ENCODE data around the gene TMEM42. TPM values are rescaled to one million over a fixed set of nuclear protein-coding genes. Genes with fewer than 3 reads are reported as not detected.

TMEM42 gene
- total RNA-seq, 1 experiment from 2014 or later, result 15.0 TPM

DNA sequence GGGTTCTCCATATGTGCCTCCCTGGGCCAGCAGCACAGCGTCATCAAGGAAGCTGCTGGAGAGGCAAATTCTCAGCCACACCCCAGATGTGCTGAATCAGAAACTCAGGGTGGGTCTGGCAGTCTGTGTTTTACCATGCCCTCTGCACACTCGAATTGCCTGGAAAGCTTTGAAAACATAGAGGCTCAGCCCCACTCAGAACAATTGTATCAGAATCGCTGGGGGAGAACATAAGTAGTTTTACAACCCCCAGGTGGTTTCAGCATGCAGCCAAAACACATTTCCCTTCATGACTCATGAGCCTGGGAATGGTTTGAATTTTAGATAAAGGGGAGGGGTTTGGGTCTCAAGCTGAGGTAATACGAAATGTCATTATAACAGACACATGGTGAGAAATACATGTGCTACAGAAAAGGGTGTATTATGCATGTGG lies 22.3 kb downstream of the TMEM42 start:
- H3K36me3 Mint-ChIP-seq, result no peaks in the 10 kb centered on the region
- no peak for TF ChIP-seq ELF4 (CRISPR knock-in tag; IDR thresholded peaks at IDR 0.05; ENCODE audit: low read depth)
- TF ChIP-seq, protein P1, sequence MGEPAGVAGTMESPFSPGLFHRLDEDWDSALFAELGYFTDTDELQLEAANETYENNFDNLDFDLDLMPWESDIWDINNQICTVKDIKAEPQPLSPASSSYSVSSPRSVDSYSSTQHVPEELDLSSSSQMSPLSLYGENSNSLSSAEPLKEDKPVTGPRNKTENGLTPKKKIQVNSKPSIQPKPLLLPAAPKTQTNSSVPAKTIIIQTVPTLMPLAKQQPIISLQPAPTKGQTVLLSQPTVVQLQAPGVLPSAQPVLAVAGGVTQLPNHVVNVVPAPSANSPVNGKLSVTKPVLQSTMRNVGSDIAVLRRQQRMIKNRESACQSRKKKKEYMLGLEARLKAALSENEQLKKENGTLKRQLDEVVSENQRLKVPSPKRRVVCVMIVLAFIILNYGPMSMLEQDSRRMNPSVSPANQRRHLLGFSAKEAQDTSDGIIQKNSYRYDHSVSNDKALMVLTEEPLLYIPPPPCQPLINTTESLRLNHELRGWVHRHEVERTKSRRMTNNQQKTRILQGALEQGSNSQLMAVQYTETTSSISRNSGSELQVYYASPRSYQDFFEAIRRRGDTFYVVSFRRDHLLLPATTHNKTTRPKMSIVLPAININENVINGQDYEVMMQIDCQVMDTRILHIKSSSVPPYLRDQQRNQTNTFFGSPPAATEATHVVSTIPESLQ (CRISPR knock-in tag; IDR thresholded peaks at IDR 0.05), result no peak
- no peak for TF ChIP-seq ZNF317 (CRISPR knock-in tag; IDR thresholded peaks at IDR 0.05; ENCODE audit: borderline replicate concordance, low read depth)
- TF ChIP-seq KAT7 (CRISPR knock-in tag; IDR thresholded peaks at IDR 0.05; ENCODE audit: borderline replicate concordance), result no peak
- TF ChIP-seq, protein P2, sequence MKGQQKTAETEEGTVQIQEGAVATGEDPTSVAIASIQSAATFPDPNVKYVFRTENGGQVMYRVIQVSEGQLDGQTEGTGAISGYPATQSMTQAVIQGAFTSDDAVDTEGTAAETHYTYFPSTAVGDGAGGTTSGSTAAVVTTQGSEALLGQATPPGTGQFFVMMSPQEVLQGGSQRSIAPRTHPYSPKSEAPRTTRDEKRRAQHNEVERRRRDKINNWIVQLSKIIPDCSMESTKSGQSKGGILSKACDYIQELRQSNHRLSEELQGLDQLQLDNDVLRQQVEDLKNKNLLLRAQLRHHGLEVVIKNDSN (CRISPR knock-in tag; IDR thresholded peaks at IDR 0.05), result no peak
- no peak for TF ChIP-seq CREB1 (CRISPR knock-in tag; IDR thresholded peaks at IDR 0.05)
- TF ChIP-seq, protein P3, sequence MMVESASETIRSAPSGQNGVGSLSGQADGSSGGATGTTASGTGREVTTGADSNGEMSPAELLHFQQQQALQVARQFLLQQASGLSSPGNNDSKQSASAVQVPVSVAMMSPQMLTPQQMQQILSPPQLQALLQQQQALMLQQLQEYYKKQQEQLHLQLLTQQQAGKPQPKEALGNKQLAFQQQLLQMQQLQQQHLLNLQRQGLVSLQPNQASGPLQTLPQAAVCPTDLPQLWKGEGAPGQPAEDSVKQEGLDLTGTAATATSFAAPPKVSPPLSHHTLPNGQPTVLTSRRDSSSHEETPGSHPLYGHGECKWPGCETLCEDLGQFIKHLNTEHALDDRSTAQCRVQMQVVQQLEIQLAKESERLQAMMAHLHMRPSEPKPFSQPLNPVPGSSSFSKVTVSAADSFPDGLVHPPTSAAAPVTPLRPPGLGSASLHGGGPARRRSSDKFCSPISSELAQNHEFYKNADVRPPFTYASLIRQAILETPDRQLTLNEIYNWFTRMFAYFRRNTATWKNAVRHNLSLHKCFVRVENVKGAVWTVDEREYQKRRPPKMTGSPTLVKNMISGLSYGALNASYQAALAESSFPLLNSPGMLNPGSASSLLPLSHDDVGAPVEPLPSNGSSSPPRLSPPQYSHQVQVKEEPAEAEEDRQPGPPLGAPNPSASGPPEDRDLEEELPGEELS (CRISPR knock-in tag; IDR thresholded peaks at IDR 0.05), result no peak
- no peak for TF ChIP-seq TCF7 (CRISPR knock-in tag; IDR thresholded peaks at IDR 0.05; ENCODE audit: low read depth)
- TF ChIP-seq, protein P4, sequence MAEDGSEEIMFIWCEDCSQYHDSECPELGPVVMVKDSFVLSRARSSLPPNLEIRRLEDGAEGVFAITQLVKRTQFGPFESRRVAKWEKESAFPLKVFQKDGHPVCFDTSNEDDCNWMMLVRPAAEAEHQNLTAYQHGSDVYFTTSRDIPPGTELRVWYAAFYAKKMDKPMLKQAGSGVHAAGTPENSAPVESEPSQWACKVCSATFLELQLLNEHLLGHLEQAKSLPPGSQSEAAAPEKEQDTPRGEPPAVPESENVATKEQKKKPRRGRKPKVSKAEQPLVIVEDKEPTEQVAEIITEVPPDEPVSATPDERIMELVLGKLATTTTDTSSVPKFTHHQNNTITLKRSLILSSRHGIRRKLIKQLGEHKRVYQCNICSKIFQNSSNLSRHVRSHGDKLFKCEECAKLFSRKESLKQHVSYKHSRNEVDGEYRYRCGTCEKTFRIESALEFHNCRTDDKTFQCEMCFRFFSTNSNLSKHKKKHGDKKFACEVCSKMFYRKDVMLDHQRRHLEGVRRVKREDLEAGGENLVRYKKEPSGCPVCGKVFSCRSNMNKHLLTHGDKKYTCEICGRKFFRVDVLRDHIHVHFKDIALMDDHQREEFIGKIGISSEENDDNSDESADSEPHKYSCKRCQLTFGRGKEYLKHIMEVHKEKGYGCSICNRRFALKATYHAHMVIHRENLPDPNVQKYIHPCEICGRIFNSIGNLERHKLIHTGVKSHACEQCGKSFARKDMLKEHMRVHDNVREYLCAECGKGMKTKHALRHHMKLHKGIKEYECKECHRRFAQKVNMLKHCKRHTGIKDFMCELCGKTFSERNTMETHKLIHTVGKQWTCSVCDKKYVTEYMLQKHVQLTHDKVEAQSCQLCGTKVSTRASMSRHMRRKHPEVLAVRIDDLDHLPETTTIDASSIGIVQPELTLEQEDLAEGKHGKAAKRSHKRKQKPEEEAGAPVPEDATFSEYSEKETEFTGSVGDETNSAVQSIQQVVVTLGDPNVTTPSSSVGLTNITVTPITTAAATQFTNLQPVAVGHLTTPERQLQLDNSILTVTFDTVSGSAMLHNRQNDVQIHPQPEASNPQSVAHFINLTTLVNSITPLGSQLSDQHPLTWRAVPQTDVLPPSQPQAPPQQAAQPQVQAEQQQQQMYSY (CRISPR knock-in tag; IDR thresholded peaks at IDR 0.05), result no peak
- TF ChIP-seq SOX15 (CRISPR knock-in tag; IDR thresholded peaks at IDR 0.05), result no peak
- TF ChIP-seq PRRX2 (CRISPR knock-in tag; IDR thresholded peaks at IDR 0.05), result no peak
- TF ChIP-seq, protein P5, sequence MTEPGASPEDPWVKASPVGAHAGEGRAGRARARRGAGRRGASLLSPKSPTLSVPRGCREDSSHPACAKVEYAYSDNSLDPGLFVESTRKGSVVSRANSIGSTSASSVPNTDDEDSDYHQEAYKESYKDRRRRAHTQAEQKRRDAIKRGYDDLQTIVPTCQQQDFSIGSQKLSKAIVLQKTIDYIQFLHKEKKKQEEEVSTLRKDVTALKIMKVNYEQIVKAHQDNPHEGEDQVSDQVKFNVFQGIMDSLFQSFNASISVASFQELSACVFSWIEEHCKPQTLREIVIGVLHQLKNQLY (CRISPR knock-in tag; IDR thresholded peaks at IDR 0.05), result no peak
- TF ChIP-seq, protein P6, sequence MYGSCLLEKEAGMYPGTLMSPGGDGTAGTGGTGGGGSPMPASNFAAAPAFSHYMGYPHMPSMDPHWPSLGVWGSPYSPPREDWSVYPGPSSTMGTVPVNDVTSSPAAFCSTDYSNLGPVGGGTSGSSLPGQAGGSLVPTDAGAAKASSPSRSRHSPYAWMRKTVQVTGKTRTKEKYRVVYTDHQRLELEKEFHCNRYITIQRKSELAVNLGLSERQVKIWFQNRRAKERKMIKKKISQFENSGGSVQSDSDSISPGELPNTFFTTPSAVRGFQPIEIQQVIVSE (CRISPR knock-in tag; IDR thresholded peaks at IDR 0.05; ENCODE audit: borderline replicate concordance), result no peak
- no peak for TF ChIP-seq FOXK1 (CRISPR knock-in tag; IDR thresholded peaks at IDR 0.05)
- TF ChIP-seq SMAD3 (CRISPR knock-in tag; IDR thresholded peaks at IDR 0.05; ENCODE audit: borderline replicate concordance), result no peak
- no peak for TF ChIP-seq RELA (CRISPR knock-in tag; IDR thresholded peaks at IDR 0.05; ENCODE audit: borderline replicate concordance)
- CTCF ChIA-PET, result no interaction called here
- POLR2A ChIA-PET, result no interaction called here
- no peaks in the 10 kb centered on the region; the same call in 1 of the 2 replicates for H3K27me3 Mint-ChIP-seq (ENCODE audit: low read depth)
- no peak overlapping the region for H3K4me3 Mint-ChIP-seq
- DNase-seq (ENCODE audit: low spot score) (no peak), ATAC-seq (no peak)
- peaks cover 14% of the 10 kb centered on the region; the same call in 1 of the 2 replicates for H3K9me3 Mint-ChIP-seq
- H3K4me1 Mint-ChIP-seq, result peaks cover 30% of the 10 kb centered on the region
- no peak overlapping the region for H3K27ac Mint-ChIP-seq
